Ascending aorta (tissue), 2 donors: ENCODE measurements around the gene KCNQ1. TPM values are rescaled to one million over a fixed set of nuclear protein-coding genes. Genes with fewer than 3 reads are reported as not detected.

ENCODE experiments used
- DNase-seq, 2 donors: peaks; one replicate each; pipeline ENCODE4 v3.0.0-alpha.2; 2019; ENCODE audit warnings: low spot score in 2 of 2
- H3K27ac ChIP-seq, 2 donors: fragments of 200-600 bp; sonication (generic); one replicate each; pipeline ENCODE4 v1.5.1; 2016 to 2017; ENCODE audit warnings: mild to moderate bottlenecking in 1 of 2
- H3K27me3 ChIP-seq: fragments of 200-600 bp; sonication (generic); one replicate; pipeline ENCODE4 v1.5.1; 2017
- H3K36me3 ChIP-seq, 2 donors: fragments of 200-600 bp; sonication (generic); one replicate each; pipeline ENCODE4 v1.5.1; 2016
- H3K4me1 ChIP-seq, 2 donors: fragments of 200-600 bp; sonication (generic); one replicate each; pipeline ENCODE4 v1.5.1; 2016 to 2017; ENCODE audit warnings: mild to moderate bottlenecking in 1 of 2
- H3K4me3 ChIP-seq, 2 donors: fragments of 200-600 bp; sonication (generic); one replicate each; pipeline ENCODE4 v1.5.1; 2016 to 2017; ENCODE audit warnings: mild to moderate bottlenecking in 1 of 2
- H3K9me3 ChIP-seq, 2 donors: fragments of 200-600 bp; sonication (generic); one replicate each; pipeline ENCODE4 v1.5.1; 2016
- CTCF ChIP-seq, 3 experiments: fragments of 200-600 bp in 2 of 3; fragments of 450-650 bp in 1 of 3; sonication (generic) in 2 of 3; IDR thresholded peaks; one replicate each; pipeline ENCODE4 v1.5.1; 2016 to 2019; ENCODE audit warnings: antibody characterized with exemption in 3 of 3, mild to moderate bottlenecking in 1 of 3, moderate library complexity in 1 of 3
- intact Hi-C: fragments of 100-400 bp; cut with DNase I; formaldehyde crosslinking; loops from one replicate; pipeline ENCODE4 v1.15.1; 2023
- total RNA-seq: library from RNA; depleted of rRNA; stranded (reverse); fragments of >200 nt; gene quantifications from one replicate; pipeline ENCODE4 v1.1.0, GENCODE V29; 2016

KCNQ1 gene
- total RNA-seq, 1 donor from 2014 or later, result 2.3 TPM

GRCh38 chr11:2678396-2678795, 233.6 kb downstream of the KCNQ1 start:
- TF ChIP-seq CTCF (IDR thresholded peaks at IDR 0.05), result no peak
- intact Hi-C loops, result no loop called here
- no peak for DNase-seq

GRCh38 chr11:2679011-2679676, 234.3 kb downstream of the KCNQ1 start:
- no peaks in the 10 kb centered on the region for H3K36me3 ChIP-seq
- no peaks in the 10 kb centered on the region for H3K9me3 ChIP-seq
- no peak overlapping the region for H3K27ac ChIP-seq
- TF ChIP-seq CTCF (IDR thresholded peaks at IDR 0.05), result no peak
- no peaks in the 10 kb centered on the region for H3K27me3 ChIP-seq
- peaks cover 2% of the 10 kb centered on the region in 2 donors for H3K4me1 ChIP-seq
- H3K4me3 ChIP-seq, result no peak overlapping the region
- peak in 1 of 2 donors; percentile 12 for DNase-seq
- intact Hi-C loops, result no loop called here

More at GRCh38 chr11:2678396-2678795, 233.6 kb downstream of the KCNQ1 start:
- H3K4me1 ChIP-seq, result peaks cover 2% of the 10 kb centered on the region in 2 donors
- H3K27ac ChIP-seq, result no peak overlapping the region
- no peak overlapping the region for H3K4me3 ChIP-seq
- H3K9me3 ChIP-seq, result no peaks in the 10 kb centered on the region
- no peaks in the 10 kb centered on the region for H3K36me3 ChIP-seq
- H3K27me3 ChIP-seq, result no peaks in the 10 kb centered on the region

GRCh38 chr11:2681408-2682145, 236.8 kb downstream of the KCNQ1 start:
- intact Hi-C loops, result no loop called here
- Histone ChIP-seq H3K9me3 (no peaks in the 10 kb centered on the region), H3K27me3 (no peaks in the 10 kb centered on the region), H3K4me1 (no peaks in the 10 kb centered on the region), H3K27ac (no peak overlapping the region), H3K36me3 (no peaks in the 10 kb centered on the region), H3K4me3 (no peak overlapping the region)
- DNase-seq, result peak in 1 of 2 donors; percentile 12
- TF ChIP-seq CTCF (IDR thresholded peaks at IDR 0.05), result no peak

- Histone ChIP-seq H3K4me1 (no peaks in the 10 kb centered on the region), H3K9me3 (no peaks in the 10 kb centered on the region), H3K36me3 (no peaks in the 10 kb centered on the region), H3K27me3 (no peaks in the 10 kb centered on the region), H3K27ac (no peak overlapping the region), H3K4me3 (no peak overlapping the region)
- no peak for TF ChIP-seq CTCF (IDR thresholded peaks at IDR 0.05)
- no peak for DNase-seq
- intact Hi-C loops, result no loop called here
These were observed 239.0 kb downstream of the KCNQ1 start for GRCh38 chr11:2683806-2684205.

- no peaks in the 10 kb centered on the region for H3K4me1 ChIP-seq
- no peak for TF ChIP-seq CTCF (IDR thresholded peaks at IDR 0.05)
These were observed 239.8 kb downstream of the KCNQ1 start for GRCh38 chr11:2684581-2684980.

More at GRCh38 chr11:2684581-2684980, 239.8 kb downstream of the KCNQ1 start:
- intact Hi-C loops, result no loop called here
- no peaks in the 10 kb centered on the region for H3K27me3 ChIP-seq
- no peak overlapping the region for H3K4me3 ChIP-seq
- no peak for DNase-seq
- H3K36me3 ChIP-seq, result no peaks in the 10 kb centered on the region
- H3K27ac ChIP-seq, result no peak overlapping the region
- no peaks in the 10 kb centered on the region for H3K9me3 ChIP-seq
